ENCODE results near the gene STRIP1. TPM values are rescaled to one million over a fixed set of nuclear protein-coding genes. Genes with fewer than 3 reads are reported as not detected.
A peak's percentile ranks its signal among the peaks of the same experiment; 100 is the strongest.

The STRIP1 gene
- total RNA-seq, 2 donors from 2014 or later, result 14.6 to 19.1 TPM

- peaks cover under 1% of the 10 kb centered on the region for H3K36me3 ChIP-seq
- no peaks in the 10 kb centered on the region for H3K27me3 ChIP-seq
- DNase-seq (ENCODE audit: low spot score), result peak; percentile 87
- H3K4me3 ChIP-seq, result no peak overlapping the region
- peak overlapping the region; percentile 67 to 71 for H3K27ac ChIP-seq
- TF ChIP-seq CTCF (IDR thresholded peaks at IDR 0.05), result no peak
- no peaks in the 10 kb centered on the region for H3K9me3 ChIP-seq
- peaks cover 0 to 48% of the 10 kb centered on the region in 2 donors for H3K4me1 ChIP-seq
These were observed 30.5 kb upstream of the STRIP1 start for GRCh38 chr1:110003747-110004428.

- TF ChIP-seq CTCF (IDR thresholded peaks at IDR 0.05), result no peak
- H3K36me3 ChIP-seq, result peaks cover 7% of the 10 kb centered on the region
- no peaks in the 10 kb centered on the region for H3K9me3 ChIP-seq
- H3K27me3 ChIP-seq, result no peaks in the 10 kb centered on the region
- H3K27ac ChIP-seq, result peak overlapping the region; percentile 67 to 71
- peaks cover 0 to 48% of the 10 kb centered on the region in 2 donors for H3K4me1 ChIP-seq
- no peak for DNase-seq (ENCODE audit: low spot score)
- H3K4me3 ChIP-seq, result no peak overlapping the region
These were observed 29.8 kb upstream of the STRIP1 start for GRCh38 chr1:110004583-110004982.

- Histone ChIP-seq H3K4me3 (no peak overlapping the region), H3K36me3 (peaks cover 19% of the 10 kb centered on the region), H3K27me3 (no peaks in the 10 kb centered on the region), H3K27ac (no peak overlapping the region), H3K4me1 (peaks cover 0 to 48% of the 10 kb centered on the region in 2 donors), H3K9me3 (no peaks in the 10 kb centered on the region)
- no peak for TF ChIP-seq CTCF (IDR thresholded peaks at IDR 0.05)
- no peak for DNase-seq (ENCODE audit: low spot score)
These were observed 28.5 kb upstream of the STRIP1 start for GRCh38 chr1:110005971-110006370.

- no peak overlapping the region for H3K4me3 ChIP-seq
- no peak for DNase-seq (ENCODE audit: low spot score)
- H3K27ac ChIP-seq, result no peak overlapping the region
- TF ChIP-seq CTCF (IDR thresholded peaks at IDR 0.05), result no peak
- no peaks in the 10 kb centered on the region for H3K27me3 ChIP-seq
- H3K36me3 ChIP-seq, result peaks cover 25% of the 10 kb centered on the region
- peaks cover 0 to 48% of the 10 kb centered on the region in 2 donors for H3K4me1 ChIP-seq
- no peaks in the 10 kb centered on the region for H3K9me3 ChIP-seq
These were observed 27.9 kb upstream of the STRIP1 start for GRCh38 chr1:110006516-110006915.

GRCh38 chr1:110007046-110007830 lies 27.2 kb upstream of the STRIP1 start:
- peaks cover 0 to 47% of the 10 kb centered on the region in 2 donors for H3K4me1 ChIP-seq

More at GRCh38 chr1:110007046-110007830, 27.2 kb upstream of the STRIP1 start:
- TF ChIP-seq CTCF (IDR thresholded peaks at IDR 0.05), result no peak
- H3K27ac ChIP-seq, result no peak overlapping the region
- DNase-seq (ENCODE audit: low spot score), result no peak
- H3K36me3 ChIP-seq, result peaks cover 32% of the 10 kb centered on the region
- no peaks in the 10 kb centered on the region for H3K9me3 ChIP-seq
- H3K4me3 ChIP-seq, result no peak overlapping the region
- no peaks in the 10 kb centered on the region for H3K27me3 ChIP-seq
